ENCODE data around the gene NUP210L. TPM values are rescaled to one million over a fixed set of nuclear protein-coding genes. Genes with fewer than 3 reads are reported as not detected.
"Not testable (repeated sequence)": the region's sequence is repeated elsewhere in the genome, so short reads cannot be mapped to it uniquely, and the experiment has no call there.

Gene NUP210L
- total RNA-seq, 2 experiments from 2014 or later = 0.02 to 0.05 TPM

GRCh38 chr1:154091706-154092105 is 63.2 kb downstream of the NUP210L start:
- Mint-ChIP-seq H3K4me1 (ENCODE audit: low read depth) (no peaks in the 10 kb centered on the region), H3K27me3 (ENCODE audit: low read depth) (no peaks in the 10 kb centered on the region), H3K4me3 (no peak overlapping the region), H3K9me3 (no peaks in the 10 kb centered on the region), H3K36me3 (ENCODE audit: low read depth) (no peaks in the 10 kb centered on the region), H3K27ac (no peak overlapping the region)
- CTCF ChIA-PET = interaction anchor here (0.6 kb wide), 1 partner anchor 89 kb away, joined by 6 read pairs; no protein-coding TSS in a partner anchor
- intact Hi-C loops (cut with micrococcal nuclease) = no loop called here
- DNase-seq = no peak

- no peak overlapping the region for H3K4me3 Mint-ChIP-seq
- no peak for DNase-seq
- no peaks in the 10 kb centered on the region for H3K4me1 Mint-ChIP-seq (ENCODE audit: low read depth)
- no peak overlapping the region for H3K27ac Mint-ChIP-seq
- H3K27me3 Mint-ChIP-seq (ENCODE audit: low read depth) = no peaks in the 10 kb centered on the region
- H3K9me3 Mint-ChIP-seq = peaks cover 5% of the 10 kb centered on the region
- intact Hi-C loops (cut with micrococcal nuclease) = no loop called here
- peaks cover 2% of the 10 kb centered on the region for H3K36me3 Mint-ChIP-seq (ENCODE audit: low read depth)
- CTCF ChIA-PET = no interaction called here
These were observed 67.3 kb downstream of the NUP210L start for GRCh38 chr1:154087574-154087973.

- intact Hi-C loops (cut with micrococcal nuclease); DNase-seq; H3K27ac Mint-ChIP-seq; CTCF ChIA-PET; H3K27me3 Mint-ChIP-seq (ENCODE audit: low read depth); H3K36me3 Mint-ChIP-seq (ENCODE audit: low read depth); H3K9me3 Mint-ChIP-seq; H3K4me3 Mint-ChIP-seq; H3K4me1 Mint-ChIP-seq (ENCODE audit: low read depth): not testable (repeated sequence)
These were observed 71.8 kb downstream of the NUP210L start for GRCh38 chr1:154083057-154083456.

GRCh38 chr1:154081386-154082126 is 73.3 kb downstream of the NUP210L start:
- CTCF ChIA-PET = no interaction called here
- peaks cover 4% of the 10 kb centered on the region for H3K36me3 Mint-ChIP-seq (ENCODE audit: low read depth)
- no peak for DNase-seq
- no peak overlapping the region for H3K27ac Mint-ChIP-seq
- no peaks in the 10 kb centered on the region for H3K4me1 Mint-ChIP-seq (ENCODE audit: low read depth)
- intact Hi-C loops (cut with micrococcal nuclease) = no loop called here
- H3K9me3 Mint-ChIP-seq = peaks cover 9% of the 10 kb centered on the region
- no peak overlapping the region for H3K4me3 Mint-ChIP-seq
- H3K27me3 Mint-ChIP-seq (ENCODE audit: low read depth) = no peaks in the 10 kb centered on the region

- Mint-ChIP-seq H3K36me3 (ENCODE audit: low read depth) (peaks cover 3% of the 10 kb centered on the region), H3K9me3 (peaks cover 7% of the 10 kb centered on the region), H3K4me1 (ENCODE audit: low read depth) (no peaks in the 10 kb centered on the region), H3K27me3 (ENCODE audit: low read depth) (no peaks in the 10 kb centered on the region), H3K4me3 (no peak overlapping the region), H3K27ac (no peak overlapping the region)
- DNase-seq = no peak
- intact Hi-C loops (cut with micrococcal nuclease) = no loop called here
- CTCF ChIA-PET = no interaction called here
These were observed 78.5 kb downstream of the NUP210L start for GRCh38 chr1:154076413-154076812.

GRCh38 chr1:154075746-154076145 is 79.1 kb downstream of the NUP210L start:
- H3K36me3 Mint-ChIP-seq (ENCODE audit: low read depth) = peaks cover 3% of the 10 kb centered on the region
- CTCF ChIA-PET = no interaction called here
- intact Hi-C loops (cut with micrococcal nuclease) = no loop called here

GRCh38 chr1:154062309-154062708 is 92.6 kb downstream of the NUP210L start:
- Mint-ChIP-seq H3K27me3 (ENCODE audit: low read depth) (no peaks in the 10 kb centered on the region), H3K4me3 (no peak overlapping the region), H3K9me3 (no peaks in the 10 kb centered on the region), H3K27ac (no peak overlapping the region), H3K36me3 (ENCODE audit: low read depth) (no peaks in the 10 kb centered on the region), H3K4me1 (ENCODE audit: low read depth) (no peaks in the 10 kb centered on the region)
- no peak for DNase-seq
- intact Hi-C loops (cut with micrococcal nuclease) = no loop called here
- CTCF ChIA-PET = no interaction called here

More at GRCh38 chr1:154075746-154076145, 79.1 kb downstream of the NUP210L start:
- DNase-seq = no peak
- no peaks in the 10 kb centered on the region for H3K4me1 Mint-ChIP-seq (ENCODE audit: low read depth)
- H3K4me3 Mint-ChIP-seq = no peak overlapping the region
- peaks cover 7% of the 10 kb centered on the region for H3K9me3 Mint-ChIP-seq
- H3K27me3 Mint-ChIP-seq (ENCODE audit: low read depth) = no peaks in the 10 kb centered on the region
- H3K27ac Mint-ChIP-seq = no peak overlapping the region

GRCh38 chr1:154047436-154047835 is 107.4 kb downstream of the NUP210L start:
- H3K27ac Mint-ChIP-seq, DNase-seq: not testable (repeated sequence)

GRCh38 chr1:154033697-154034096 is 121.2 kb downstream of the NUP210L start:
- H3K27ac Mint-ChIP-seq; H3K9me3 Mint-ChIP-seq; DNase-seq; intact Hi-C loops (cut with micrococcal nuclease); CTCF ChIA-PET; H3K27me3 Mint-ChIP-seq (ENCODE audit: low read depth); H3K4me3 Mint-ChIP-seq; H3K36me3 Mint-ChIP-seq (ENCODE audit: low read depth); H3K4me1 Mint-ChIP-seq (ENCODE audit: low read depth): not testable (repeated sequence)

More at GRCh38 chr1:154047436-154047835, 107.4 kb downstream of the NUP210L start:
- H3K4me3 Mint-ChIP-seq; intact Hi-C loops (cut with micrococcal nuclease); H3K36me3 Mint-ChIP-seq (ENCODE audit: low read depth); CTCF ChIA-PET; H3K27me3 Mint-ChIP-seq (ENCODE audit: low read depth); H3K4me1 Mint-ChIP-seq (ENCODE audit: low read depth); H3K9me3 Mint-ChIP-seq: not testable (repeated sequence)

- DNase-seq = no peak
- no peaks in the 10 kb centered on the region for H3K4me1 Mint-ChIP-seq (ENCODE audit: low read depth)
- H3K9me3 Mint-ChIP-seq = no peaks in the 10 kb centered on the region
- intact Hi-C loops (cut with micrococcal nuclease) = loop anchor here (10.0 kb wide), 1 partner anchor 95 kb away; no protein-coding TSS in a partner anchor
- H3K27me3 Mint-ChIP-seq (ENCODE audit: low read depth) = no peaks in the 10 kb centered on the region
- CTCF ChIA-PET = interaction anchor here (1.0 to 1.1 kb wide), 2 partner anchors 10 to 25 kb away, joined by 3 to 4 read pairs; no protein-coding TSS in a partner anchor
- no peak overlapping the region for H3K27ac Mint-ChIP-seq
- H3K4me3 Mint-ChIP-seq = no peak overlapping the region
- H3K36me3 Mint-ChIP-seq (ENCODE audit: low read depth) = no peaks in the 10 kb centered on the region
These were observed 134.9 kb downstream of the NUP210L start for GRCh38 chr1:154019940-154020339.

- no peaks in the 10 kb centered on the region for H3K4me1 Mint-ChIP-seq (ENCODE audit: low read depth)
- no peaks in the 10 kb centered on the region for H3K27me3 Mint-ChIP-seq (ENCODE audit: low read depth)
- intact Hi-C loops (cut with micrococcal nuclease) = loop anchor here (10.0 kb wide), 1 partner anchor 96 kb away; no protein-coding TSS in a partner anchor
- no peak overlapping the region for H3K4me3 Mint-ChIP-seq
- H3K36me3 Mint-ChIP-seq (ENCODE audit: low read depth) = no peaks in the 10 kb centered on the region
- DNase-seq = no peak
- CTCF ChIA-PET = interaction anchor here (1.0 kb wide), 1 partner anchor 11 kb away, joined by 3 read pairs; no protein-coding TSS in a partner anchor
- no peaks in the 10 kb centered on the region for H3K9me3 Mint-ChIP-seq
- no peak overlapping the region for H3K27ac Mint-ChIP-seq
These were observed 135.6 kb downstream of the NUP210L start for GRCh38 chr1:154019269-154019668.

GRCh38 chr1:154014154-154014907 is 140.5 kb downstream of the NUP210L start:
- Mint-ChIP-seq H3K9me3 (no peaks in the 10 kb centered on the region), H3K27me3 (ENCODE audit: low read depth) (no peaks in the 10 kb centered on the region), H3K4me3 (no peak overlapping the region), H3K36me3 (ENCODE audit: low read depth) (no peaks in the 10 kb centered on the region), H3K4me1 (ENCODE audit: low read depth) (no peaks in the 10 kb centered on the region), H3K27ac (no peak overlapping the region)
- no peak for DNase-seq
- intact Hi-C loops (cut with micrococcal nuclease) = loop anchor here (10.0 kb wide), 1 partner anchor 100 kb away; no protein-coding TSS in a partner anchor
- CTCF ChIA-PET = interaction anchor here (0.6 kb wide), 1 partner anchor 88 kb away, joined by 3 read pairs; no protein-coding TSS in a partner anchor
